HG02943 (cell line): ENCODE data around the gene ATOX1.
"Not testable (repeated sequence)": the region's sequence is repeated elsewhere in the genome, so short reads cannot be mapped to it uniquely, and the experiment has no call there.

Source experiments
- ATAC-seq: cut with Tn5 transposase; IDR thresholded peaks from one replicate; pipeline ENCODE4 v1.9.1; 2021; ENCODE audit warnings: mild to moderate bottlenecking, low read depth, moderate library complexity; ENCODE audit not compliant: unreplicated experiment

Gene ATOX1

GRCh38 chr5:151734064-151734408, 24.4 kb downstream of the ATOX1 start:
- ATAC-seq: no peak

- ATAC-seq: no peak
Observed at GRCh38 chr5:151733358-151734063, 24.9 kb downstream of the ATOX1 start.

GRCh38 chr5:151730381-151730780, 28.1 kb downstream of the ATOX1 start:
- no peak for ATAC-seq

DNA sequence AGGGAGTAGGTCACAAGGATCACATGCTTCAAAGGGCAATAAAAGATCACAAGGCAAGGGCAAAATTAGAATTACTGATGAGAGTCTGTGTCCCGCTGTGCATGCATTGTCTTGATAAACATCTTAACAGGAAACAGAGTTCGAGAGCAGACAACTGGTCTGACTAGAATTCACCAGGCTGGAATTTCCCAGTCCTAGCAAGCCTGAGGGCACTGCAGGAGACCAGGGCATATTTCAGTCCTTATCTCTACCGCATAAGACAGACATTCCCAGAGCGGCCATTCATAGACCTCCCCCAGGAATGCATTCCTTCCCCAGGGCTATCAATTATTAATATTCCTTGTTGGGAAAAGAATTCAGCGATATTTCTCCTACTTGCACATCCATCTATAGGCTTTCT, 28.8 kb downstream of the ATOX1 start:
- not testable (repeated sequence) for ATAC-seq

GRCh38 chr5:151724360-151724759, 34.1 kb downstream of the ATOX1 start:
- no peak for ATAC-seq

DNA sequence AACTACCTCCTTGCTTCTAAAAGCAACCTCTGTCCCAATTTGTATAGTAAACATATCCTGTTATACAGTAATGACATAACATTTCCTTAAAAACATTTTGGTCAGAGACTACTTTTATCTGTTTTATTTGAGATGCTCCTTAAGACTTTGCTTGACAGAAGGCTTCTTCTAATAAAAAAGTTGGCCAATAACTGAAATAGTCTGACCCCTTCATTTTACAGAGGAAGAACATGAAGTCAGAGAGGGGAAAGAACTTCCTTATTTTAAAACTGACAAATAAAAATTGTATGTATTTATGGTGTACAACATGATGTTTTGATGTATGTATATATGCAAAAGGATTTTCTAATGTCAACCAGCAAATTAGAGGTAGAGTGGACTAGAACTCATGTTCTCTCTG, 35.9 kb downstream of the ATOX1 start:
- ATAC-seq: no peak

DNA sequence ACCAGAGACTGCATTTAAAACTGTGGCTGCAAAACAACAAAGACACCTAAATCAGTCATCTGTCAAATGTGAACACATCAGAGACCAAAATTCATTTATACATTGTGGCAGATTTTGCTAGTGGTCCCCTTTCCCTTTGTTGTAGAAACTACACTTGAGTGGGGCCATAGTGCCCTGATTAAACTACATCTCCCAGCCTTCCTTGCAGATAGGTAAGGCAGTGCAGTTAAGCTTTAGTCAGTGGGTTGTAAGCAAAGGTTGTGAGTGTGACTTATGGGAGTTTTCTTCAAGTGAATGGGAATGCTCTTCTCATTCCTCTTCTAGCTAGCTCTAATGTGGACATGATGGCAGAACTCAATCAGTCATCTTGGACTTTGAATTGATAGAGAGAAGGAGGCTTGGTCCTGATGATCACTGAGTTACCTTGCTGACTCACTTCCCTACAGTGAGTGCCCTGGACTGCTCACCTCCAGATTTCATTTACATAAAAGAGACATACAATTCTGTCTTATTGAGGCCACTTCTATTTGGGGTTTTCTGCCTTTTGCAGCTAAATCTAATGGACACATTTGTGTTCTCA, 36.5 kb downstream of the ATOX1 start:
- peak; percentile 34 for ATAC-seq

GRCh38 chr5:151721087-151721646, 37.3 kb downstream of the ATOX1 start:
- ATAC-seq: peak; percentile 77

DNA sequence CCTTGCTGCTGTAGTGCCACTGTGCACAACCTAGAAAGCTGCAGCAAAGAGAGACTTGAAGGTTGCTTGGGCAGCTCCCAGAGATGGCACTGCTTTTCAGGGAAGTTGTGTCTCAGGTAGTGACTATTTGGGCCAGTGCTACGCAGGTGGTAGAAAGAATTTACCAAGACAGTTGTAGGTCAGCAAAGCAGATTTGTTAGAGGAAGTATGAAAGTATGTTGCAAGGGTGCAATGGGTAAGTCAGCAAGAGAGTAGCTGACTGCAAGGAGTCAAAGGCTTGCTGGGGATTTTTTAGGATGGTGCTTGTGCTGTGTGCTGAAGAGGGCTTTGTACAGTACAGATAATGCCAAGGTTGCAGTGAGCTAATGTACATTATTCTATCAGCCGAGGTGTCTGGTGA, 38.2 kb downstream of the ATOX1 start:
- no peak for ATAC-seq

- no peak for ATAC-seq
Observed at GRCh38 chr5:151719228-151720000, 39.0 kb downstream of the ATOX1 start.

DNA sequence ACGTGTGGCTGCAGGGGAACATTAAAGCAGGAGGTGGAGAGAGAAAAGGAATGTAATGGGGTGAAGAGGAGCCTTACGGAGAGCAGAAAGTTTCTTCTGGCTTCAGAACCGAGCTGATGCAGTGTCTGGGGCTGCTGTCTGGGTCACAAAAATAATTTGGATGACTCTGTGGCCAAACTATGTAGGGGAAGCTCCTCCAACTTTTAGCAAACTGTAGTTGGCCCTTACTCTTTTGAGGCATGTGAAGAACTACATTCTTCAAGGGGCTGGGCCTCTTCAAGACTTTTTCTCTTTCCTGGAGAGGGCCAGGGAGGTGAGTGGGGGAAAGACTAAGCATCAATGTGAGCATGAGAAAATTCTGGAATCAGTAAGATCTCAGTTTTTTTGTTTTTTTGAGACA, 39.8 kb downstream of the ATOX1 start:
- no peak for ATAC-seq

DNA sequence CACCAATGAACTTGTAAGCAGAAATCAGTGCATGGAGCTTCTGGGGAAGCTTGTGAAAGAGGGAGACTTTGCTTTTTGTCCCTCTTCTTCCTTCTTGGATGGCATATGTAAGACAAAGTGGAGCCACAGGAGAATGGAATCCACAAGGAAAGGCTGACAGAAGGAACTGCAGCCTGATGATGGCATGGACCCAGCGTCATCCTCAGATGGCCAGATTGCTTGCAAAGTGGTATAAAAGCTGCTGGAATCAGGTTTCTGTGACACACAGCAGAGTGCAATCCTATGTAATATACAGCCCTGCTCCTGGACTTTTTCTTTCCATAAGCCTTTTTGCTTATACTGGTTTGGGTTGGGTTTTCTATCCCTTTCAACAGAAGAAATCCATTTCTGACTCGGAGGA, 40.3 kb downstream of the ATOX1 start:
- no peak for ATAC-seq

DNA sequence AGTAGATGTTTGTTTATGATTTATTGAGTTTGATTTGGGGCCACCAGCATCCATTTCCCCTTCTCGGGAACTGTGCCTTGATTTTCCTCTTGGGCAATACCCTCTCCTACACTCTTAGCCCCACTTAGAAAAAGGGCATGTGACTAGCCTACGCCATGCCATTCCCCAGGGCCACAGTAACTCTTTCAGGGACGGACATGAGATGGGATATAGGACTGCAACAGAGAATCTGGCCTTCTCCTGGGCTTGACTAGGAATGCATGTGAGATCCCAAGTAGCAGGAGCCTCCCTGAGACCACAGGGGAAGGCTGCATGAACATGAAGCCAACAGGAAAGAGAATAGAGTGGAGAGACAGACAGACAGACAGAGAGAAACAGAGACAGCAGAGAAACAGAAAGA, 41.0 kb downstream of the ATOX1 start:
- no peak for ATAC-seq

GRCh38 chr5:151709109-151709735, 49.2 kb downstream of the ATOX1 start:
- ATAC-seq: no peak

DNA sequence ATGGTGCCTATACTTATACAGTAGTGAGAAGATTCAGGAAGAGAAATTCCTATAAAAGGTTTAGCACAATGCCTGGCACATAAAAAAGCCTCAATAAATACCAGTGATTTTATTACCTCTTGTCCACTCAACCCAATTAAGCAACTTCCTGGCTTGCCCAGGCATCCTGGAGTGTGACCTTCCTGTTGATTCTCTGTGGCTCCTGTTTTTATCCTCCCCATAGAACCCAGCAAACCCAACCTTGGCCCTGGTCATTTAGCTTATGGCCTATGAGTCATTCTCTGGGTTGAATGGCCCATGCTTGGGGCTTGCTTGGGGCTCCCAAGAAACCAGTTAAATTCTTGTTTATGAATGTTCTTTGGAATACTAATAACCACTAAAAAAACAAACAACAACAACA, 50.3 kb downstream of the ATOX1 start:
- ATAC-seq: no peak

GRCh38 chr5:151707567-151707966, 50.9 kb downstream of the ATOX1 start:
- no peak for ATAC-seq

DNA sequence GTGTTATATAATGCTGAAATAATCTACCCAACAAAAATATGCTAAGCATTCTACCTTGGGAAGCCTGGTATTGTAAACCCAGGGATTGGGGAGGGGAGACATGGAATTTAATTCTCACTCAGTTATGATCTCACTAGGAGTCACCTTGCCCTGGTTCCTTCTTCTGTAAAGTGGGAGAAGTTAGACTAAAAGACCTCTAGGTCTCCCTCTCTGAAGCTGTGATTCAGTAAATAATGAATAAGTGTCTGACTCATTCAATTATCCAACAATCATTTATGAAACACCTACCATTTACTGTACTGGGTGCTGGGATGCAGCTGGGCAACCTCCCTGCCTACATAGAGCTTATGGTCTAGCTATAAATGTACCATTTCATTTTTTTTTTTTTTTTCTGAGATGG, 51.5 kb downstream of the ATOX1 start:
- no peak for ATAC-seq

- no peak for ATAC-seq
Observed at GRCh38 chr5:151703780-151704179, 54.7 kb downstream of the ATOX1 start.

GRCh38 chr5:151703227-151703626, 55.2 kb downstream of the ATOX1 start:
- peak; percentile 87 for ATAC-seq

- no peak for ATAC-seq
Observed at GRCh38 chr5:151700820-151701219, 57.6 kb downstream of the ATOX1 start.

DNA sequence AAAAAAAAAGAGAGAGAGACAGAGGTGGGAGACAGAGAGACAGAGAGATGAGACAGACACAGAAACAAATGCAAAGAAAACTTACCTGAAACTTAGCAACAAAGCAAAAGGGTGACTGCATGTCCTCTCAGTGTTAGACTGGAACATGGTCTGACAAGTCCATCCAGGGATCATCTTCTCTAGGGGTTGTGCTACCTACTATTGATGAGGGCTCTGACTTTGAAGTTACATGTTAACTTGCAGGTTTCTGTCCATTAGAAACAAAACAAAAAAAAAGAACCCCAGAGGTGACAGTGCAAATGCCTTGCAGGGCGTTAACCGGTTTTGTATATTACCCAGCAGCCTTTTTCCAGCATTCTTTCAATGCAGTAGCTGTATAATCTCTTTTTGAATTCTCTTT, 58.1 kb downstream of the ATOX1 start:
- ATAC-seq: peak; percentile 32
